ENCODE results near the gene AURKA.
A peak's percentile ranks its signal among the peaks of the same experiment; 100 is the strongest.

Gene AURKA

DNA sequence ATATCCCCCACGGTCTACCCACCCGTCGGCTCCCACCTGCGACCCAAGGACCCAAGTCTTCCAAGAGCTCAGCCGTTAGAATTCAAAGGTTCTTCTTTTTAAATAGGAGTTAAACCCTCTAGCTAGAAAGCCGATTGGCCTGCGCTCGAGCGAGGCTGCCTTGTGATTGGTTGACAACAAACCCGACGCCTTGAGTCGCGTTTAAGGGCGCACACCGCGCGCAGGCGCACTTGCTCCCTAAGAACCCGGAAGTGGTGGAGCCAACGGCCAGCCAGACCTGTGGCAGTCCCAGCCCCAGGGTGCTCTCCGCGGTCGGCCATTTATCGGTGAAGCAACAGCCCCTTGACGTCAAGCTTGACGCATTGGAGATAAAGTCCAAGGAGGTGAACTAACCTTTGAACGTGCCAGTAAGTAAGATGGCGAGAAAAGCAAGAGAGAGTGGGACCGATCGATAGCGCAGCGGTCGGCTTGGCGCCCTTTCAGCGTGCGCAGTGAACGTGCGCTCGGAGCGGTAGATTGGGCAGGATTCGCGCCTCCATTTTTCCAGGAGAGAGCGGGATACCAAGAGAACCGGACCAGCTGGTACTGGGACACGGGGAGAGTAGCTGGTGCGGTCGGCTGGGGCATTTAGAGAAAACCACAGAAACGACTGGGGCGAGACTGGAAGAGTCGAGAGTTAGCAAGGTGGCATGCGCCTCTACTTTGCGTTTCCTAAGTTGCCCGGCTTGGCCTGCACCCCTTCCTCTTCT, at the start of gene AURKA, which contains the start of gene CSTF1:
TSS of gene AURKA (minus strand) at position 84 of the 749 bp plus-strand sequence. CDS start 4,018 bp downstream, outside the sequence.
TSS of gene CSTF1 (plus strand) at position 514 of the 749 bp plus-strand sequence. CDS start 2,908 bp downstream, outside the sequence.
- peak; percentile 100 for DNase-seq (ENCODE audit: low read depth, low spot score)

DNA sequence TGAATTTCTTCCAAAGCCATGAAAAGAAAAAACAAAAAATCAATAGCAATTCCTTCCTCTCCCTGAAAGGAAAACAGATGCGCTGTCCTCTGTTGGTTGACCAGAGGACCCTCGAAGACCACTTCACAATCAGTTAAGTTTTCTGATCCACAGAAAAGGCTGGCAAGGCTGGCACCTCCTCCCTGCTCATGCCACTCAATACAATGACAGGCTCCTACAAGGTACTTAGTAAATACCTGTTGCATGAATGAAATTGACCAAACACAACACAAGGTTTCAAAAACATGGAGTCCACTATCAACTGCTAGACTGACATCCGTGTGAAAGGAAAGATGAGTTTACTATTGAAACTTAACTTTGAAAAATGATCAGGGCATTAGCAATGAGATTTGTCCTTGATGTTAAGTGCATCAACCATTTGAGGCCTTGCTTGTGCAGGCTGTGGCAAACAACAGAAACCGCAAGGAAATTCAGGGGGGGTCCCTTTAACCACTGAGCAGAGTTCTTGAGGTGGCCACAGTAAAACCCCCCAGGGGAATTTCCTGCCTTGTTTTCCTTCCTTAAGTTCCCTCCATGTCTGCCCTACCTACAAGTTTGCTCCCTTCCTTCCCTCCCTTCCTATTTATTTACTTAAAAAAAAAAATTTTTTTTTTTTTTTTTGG, 48.5 kb upstream of the AURKA start:
- peak; percentile 12 for DNase-seq (ENCODE audit: low read depth, low spot score)

DNA sequence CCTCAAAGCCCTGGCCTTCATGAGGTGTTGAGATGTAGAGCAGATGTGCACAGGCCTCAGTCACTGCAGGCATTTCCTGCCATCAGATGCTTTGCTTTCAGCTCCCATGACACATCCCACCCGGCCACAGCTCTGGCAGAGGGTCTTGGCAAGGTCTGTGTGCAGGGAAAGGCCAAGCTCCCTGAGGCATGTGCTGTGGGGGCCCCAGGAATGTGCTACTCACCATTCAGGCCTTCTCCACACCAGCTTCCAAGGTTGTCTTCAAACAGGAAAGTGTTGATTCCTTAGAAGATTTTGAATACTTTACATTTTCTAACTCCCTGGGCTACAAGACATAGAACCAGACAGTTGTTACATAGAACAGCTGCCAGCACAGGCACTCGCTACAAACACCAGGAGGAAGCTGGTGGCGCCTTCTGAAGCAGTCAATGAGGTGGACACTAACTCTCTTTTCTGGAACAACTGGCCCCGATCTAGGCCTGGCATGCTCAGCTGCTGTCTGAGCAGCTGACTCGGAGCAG, 47.8 kb upstream of the AURKA start:
- DNase-seq (ENCODE audit: low read depth, low spot score): no peak

GRCh38 chr20:56438284-56438683, 46.3 kb upstream of the AURKA start:
- DNase-seq (ENCODE audit: low read depth, low spot score): no peak

DNA sequence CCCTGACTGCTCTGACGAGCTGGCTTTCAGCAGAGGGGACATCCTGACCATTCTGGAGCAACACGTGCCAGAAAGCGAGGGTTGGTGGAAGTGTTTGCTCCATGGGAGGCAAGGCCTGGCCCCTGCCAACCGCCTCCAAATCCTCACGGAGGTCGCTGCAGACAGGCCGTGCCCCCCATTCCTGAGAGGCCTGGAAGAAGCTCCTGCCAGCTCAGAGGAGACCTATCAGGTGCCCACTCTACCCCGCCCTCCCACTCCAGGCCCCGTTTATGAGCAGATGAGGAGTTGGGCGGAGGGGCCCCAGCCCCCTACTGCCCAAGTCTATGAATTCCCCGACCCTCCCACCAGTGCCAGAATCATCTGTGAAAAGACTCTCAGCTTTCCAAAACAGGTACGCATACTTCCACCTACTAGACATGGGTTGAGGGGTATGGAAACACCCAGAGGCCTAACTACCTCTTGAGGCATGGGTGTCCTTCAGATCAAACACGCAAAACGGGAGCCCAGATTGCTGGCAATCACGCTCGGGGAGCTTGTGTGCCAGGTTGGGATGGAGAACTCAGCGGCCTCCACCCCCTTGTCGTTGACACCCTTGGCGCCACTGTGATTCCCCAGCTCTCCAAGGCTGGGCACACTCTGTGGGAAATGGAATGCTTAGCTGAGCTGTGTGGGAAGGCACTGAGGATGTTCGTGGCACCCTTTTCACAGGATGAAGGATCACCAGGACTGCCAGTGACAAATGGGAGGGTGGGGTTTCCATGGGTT, 45.4 kb upstream of the AURKA start:
- DNase-seq (ENCODE audit: low read depth, low spot score): no peak

DNA sequence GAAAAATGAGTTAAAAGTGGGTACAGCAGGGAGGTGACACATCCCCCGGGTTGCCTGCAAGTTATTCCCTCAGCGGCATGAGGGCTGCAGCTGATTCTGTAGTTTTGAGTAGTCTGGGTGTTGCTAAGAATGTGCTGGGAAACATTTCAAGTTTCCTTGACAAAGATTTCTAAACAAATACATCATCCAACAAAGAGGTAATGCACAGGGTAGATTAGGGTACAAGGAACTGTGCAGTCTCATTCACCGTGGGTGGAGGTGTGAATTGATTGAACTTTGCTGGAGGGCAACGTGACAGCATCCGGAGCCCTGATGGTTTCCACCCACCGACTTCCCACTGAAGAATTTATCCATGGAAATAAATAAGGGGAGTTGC, 41.9 kb upstream of the AURKA start:
- no peak for DNase-seq (ENCODE audit: low read depth, low spot score)

- DNase-seq (ENCODE audit: low read depth, low spot score): no peak
Observed at GRCh38 chr20:56433221-56433879, 41.3 kb upstream of the AURKA start.

- DNase-seq (ENCODE audit: low read depth, low spot score): no peak
Observed at GRCh38 chr20:56431471-56431870, 39.5 kb upstream of the AURKA start.

DNA sequence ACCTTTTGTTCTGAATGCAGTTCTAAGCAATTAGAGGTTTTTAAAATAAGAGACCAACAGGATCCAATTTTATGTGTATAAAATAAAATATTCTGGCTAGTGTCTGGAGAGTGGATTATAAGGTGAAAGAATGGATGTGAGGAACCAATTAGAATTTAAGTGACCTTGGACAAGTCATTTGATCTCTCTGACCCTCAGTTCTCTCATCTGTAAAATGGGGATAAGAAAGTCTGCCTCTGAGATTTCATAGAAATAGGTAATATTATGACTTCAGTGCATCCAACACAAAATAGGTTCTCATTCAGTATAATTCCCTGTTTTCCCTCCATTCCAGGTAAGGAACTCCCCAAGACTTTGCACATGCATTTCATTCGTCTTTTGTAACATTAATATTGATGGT, 38.9 kb upstream of the AURKA start:
- DNase-seq (ENCODE audit: low read depth, low spot score): no peak

- DNase-seq (ENCODE audit: low read depth, low spot score): no peak
Observed at GRCh38 chr20:56430461-56430860, 38.4 kb upstream of the AURKA start.

DNA sequence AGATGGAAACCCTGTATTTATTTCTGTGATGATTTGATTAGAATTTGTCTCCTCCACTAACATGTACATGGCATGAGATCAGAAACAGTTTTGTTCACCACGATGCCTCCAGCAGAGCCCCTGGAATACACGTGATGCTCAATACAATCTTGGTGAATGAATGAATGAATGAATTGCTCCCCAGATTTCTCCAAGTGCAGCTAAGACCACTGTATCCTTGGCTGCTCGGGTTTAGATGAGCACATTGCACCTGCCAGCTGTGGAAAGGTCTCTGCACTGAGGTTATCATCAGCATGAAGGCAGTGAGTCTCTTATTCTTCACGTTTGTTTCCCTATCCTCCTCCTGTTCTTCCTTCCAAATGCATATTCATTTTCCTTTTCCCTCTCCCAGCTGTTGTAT, 37.9 kb upstream of the AURKA start:
- DNase-seq (ENCODE audit: low read depth, low spot score): no peak

DNA sequence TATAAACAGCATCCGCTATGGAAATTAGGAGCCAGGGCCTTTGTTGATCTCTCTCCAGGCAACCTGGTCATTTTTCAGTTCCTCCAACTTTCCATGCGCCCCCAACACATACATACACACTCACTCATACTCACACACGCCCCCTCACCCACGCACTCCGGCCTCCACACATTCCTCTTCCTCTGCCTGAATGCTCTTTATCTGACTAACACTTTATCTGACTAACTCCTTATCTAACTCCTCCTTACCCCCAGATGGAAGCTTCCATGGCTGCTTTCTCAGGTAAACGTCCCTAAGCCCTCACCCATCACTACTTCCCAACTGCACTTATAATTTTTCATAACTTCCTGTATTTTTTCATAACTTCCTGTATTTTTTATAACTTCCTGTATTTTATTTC, 37.5 kb upstream of the AURKA start:
- DNase-seq (ENCODE audit: low read depth, low spot score): no peak

DNA sequence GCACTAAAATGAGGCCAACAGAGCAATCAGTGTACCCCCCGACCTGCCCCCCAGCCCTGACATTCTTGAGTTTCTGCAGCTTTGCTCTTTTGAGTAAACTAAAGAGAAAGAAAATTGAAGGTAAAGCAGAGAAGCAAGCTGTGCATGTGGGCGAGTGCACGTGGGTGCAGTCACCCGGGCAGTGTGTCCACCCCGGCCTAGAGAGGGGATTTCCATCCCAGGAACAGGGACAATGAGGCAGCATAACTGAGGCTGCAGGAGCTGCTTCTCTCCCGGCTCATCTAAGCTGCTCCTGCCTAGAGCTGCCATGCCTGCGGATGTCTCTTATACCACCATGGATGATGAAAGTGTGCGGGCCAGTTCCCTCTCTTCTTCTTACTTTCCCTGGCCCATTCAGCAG, 36.9 kb upstream of the AURKA start:
- no peak for DNase-seq (ENCODE audit: low read depth, low spot score)

DNA sequence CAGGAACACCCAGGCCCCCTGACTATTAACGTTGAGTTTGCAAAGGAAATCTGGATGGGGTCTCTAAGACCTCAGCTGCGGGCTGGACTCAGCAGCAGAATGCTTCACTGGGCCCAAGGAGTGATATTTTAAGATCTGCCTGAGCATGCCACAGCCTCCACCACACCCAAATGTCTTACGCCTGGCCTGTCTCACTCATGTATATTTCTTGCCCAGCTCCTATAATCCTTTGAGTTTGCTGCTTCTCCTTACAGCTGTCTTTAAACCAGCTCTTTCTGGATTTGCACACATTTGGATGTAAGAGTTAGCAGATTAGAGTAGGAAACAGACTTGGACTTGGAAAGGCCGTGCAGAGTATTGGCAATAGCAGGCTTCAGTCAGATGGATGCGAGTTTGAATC, 36.4 kb upstream of the AURKA start:
- no peak for DNase-seq (ENCODE audit: low read depth, low spot score)

DNA sequence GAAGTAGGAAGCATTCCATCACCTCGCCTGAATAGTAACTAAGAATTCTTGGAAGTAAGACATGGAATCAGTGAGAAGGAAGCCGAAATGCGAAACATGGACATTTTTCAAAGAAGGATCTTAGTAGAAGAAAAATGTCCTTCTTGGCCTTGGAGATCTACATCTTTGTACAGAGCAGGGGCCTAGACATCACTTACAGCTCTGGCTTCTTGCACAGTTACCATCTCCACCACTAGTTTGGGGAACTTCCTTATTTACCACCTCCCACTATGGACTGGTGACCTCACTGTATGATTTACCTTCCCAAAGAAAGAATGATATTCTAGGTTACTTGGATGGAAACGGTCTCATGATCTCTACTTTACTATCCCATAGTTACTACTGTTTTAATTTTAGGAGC, 35.8 kb upstream of the AURKA start:
- DNase-seq (ENCODE audit: low read depth, low spot score): no peak

GRCh38 chr20:56426926-56427325, 34.9 kb upstream of the AURKA start:
- DNase-seq (ENCODE audit: low read depth, low spot score): no peak

GRCh38 chr20:56426026-56426425, 34.0 kb upstream of the AURKA start:
- DNase-seq (ENCODE audit: low read depth, low spot score): no peak

DNA sequence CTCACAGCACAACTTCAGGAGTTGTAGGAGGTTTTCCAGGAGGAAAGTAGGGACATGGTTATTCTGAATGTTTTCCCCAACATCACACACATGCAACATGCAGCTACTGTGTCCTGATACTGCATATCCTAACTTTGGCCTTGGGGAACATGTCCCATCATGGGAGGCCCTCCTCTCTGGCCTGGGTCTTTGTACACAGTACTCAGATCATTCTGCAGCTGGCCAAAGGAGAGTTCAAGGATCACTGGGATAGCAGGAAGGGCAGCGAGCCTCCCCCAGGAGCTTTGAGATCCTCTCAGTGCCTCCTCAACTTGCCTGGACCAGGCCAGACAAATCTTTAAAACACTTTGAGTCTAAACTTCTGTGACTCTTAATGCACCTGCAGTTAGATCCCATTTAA, 32.9 kb upstream of the AURKA start:
- no peak for DNase-seq (ENCODE audit: low read depth, low spot score)

DNA sequence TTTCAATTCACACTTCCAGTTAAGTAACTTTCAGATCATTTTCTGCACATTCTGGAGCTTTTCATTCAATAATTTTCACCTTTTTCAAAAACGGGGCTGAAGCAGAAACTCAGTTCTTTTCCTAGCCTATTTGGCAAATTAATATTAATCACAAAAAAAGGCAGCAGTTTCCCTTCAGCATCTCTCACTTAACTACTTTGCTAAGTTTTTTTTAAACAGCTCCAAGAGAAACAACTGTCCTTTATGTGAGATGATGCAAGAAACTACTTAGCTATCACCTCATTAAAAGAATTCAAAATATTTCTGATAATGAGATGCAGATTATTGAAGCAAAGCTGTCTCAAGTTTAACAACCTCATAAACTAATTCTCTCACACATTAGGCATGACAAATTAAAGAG, 31.9 kb upstream of the AURKA start:
- no peak for DNase-seq (ENCODE audit: low read depth, low spot score)

DNA sequence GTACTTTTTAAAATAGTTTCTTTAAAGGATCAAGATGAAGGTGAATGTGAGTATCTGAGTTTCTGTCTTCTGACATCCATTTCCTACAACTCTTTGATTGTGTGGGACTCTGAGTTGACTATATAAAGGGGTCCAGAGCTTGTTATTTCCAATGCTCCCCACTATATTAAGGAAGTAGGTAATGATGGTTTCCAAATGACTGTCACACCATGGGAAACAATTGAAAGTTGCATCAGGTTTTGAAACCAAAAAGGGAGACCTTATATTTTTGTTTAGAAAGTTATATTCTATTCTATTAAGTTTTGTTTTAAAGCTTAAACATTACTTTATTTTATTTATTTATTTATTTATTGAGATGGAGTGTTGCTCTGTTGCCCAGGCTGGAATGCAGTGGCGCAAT, 31.2 kb upstream of the AURKA start:
- DNase-seq (ENCODE audit: low read depth, low spot score): no peak

DNA sequence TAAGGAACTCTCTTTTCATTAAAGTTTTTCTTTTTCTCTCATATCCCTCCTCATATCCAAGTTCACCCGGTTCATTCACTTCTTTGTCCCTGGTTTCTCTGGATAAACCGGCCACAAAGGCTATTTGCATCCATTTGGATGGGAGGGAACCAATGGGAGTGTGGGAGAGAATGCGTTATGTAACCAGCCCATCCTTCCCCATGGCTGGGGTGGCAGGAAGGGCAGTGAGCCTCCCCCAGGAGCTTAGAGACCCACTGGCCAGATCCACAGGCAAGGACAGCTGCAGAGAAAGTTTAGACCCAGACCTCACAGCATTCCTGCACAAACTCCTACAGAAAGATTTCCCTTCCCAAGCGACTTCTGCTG, 30.8 kb upstream of the AURKA start:
- no peak for DNase-seq (ENCODE audit: low read depth, low spot score)
